Measurements from ENCODE around the gene SEC14L5.
A peak's percentile ranks its signal among the peaks of the same experiment; 100 is the strongest.

The SEC14L5 gene

DNA sequence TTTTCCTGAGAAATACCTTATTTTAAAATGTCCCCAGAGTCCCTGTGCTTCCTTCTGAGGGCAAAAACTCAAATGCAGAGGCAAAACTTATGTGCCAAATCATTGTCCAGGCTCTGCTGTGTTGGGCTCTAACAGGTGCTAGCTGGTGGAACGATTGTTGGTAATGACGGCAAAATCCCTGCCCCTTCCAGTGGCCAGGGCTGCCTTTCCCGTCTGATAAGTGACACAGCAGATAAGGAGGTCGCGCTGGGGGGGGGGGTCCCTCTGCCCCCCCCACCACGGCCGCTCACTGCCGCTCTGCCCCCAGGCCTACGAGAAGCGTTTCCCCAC, 29.1 kb downstream of the SEC14L5 start:
- no peak for DNase-seq (ENCODE audit: low spot score)

DNA sequence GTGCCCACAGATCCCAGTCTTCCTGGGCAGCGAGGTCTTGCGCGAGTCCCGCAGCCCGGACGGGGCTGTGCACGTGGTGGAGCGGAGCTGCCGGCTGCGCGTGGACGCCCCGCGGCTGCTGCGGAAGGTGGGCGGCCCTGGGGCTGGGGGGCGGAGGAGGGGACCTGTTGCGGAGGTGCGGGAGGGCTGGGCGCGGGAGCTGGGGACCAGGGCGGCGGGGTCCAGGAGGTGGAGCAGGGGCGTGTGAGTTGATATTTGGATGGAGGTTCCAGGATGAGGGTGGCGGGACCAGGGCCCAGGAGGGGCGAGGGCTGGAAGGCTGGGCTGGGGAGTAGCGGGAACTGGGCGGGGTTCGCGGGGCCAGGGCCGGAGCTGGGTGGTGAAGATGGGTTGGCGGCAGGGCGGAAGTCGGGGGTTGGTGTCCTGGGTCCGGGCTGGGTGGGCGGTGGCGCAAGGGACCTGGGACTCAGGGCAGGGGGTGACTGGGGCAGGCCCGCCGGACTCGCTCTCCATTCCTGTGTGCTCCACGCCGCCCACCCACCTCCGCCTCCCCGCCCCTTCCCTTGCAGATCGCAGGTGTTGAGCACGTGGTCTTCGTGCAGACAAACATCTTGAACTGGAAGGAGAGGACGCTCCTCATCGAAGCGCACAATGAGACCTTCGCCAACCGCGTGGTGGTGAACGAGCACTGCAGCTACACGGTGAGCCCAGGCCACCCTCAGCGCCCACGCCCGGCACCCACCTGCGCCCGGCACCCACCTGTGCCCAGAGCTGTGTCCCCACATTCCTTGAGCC, 29.6 kb downstream of the SEC14L5 start:
- no peak for DNase-seq (ENCODE audit: low spot score)

DNA sequence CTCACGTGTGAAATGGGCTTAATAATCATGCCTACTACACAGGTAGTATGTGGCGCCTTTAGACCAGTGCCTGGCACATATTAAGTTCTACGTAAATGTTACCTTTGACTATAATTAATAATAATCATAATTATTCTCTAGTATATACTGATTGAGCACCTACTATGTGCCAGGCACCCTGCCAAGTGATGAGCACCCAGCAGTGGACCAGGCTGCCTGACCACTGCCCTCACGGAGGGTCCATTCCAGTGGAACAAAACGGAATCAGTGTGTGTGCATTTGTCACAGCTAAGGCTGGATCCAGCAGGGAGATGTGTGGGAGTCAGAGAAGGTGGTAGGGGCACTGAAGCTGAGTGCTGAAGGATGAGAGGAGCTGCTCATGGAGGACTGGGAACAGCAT, 30.5 kb downstream of the SEC14L5 start:
- no peak for DNase-seq (ENCODE audit: low spot score)

DNA sequence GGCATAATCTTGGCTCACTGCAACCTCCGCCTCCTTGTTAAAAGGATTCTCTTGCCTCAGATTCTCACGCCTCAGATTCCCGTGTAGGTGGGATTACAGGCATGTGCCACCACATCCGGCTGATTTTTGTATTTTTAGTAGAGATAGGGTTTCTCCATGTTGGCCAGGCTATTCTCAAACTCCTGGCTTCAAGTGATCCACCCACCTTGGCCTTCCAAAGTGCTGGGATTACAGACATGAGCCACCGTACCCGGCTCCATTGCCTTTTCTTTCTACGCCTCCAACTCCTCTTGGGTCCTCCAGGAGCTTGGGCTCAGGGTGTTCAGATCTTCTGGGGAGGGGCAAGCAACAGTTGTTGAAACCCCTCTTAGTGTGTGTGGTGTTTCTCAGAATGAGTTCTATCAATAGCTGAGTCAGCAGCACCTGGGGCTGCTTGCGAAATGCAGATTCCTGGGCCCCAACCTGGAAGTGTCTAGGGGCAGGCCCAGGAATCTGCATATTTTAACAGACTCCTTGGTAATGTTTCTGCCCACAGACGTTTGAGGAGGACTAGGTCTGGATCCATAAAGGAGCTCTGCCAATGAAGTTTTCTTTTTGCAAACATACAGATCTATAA, 31.4 kb downstream of the SEC14L5 start:
- no peak for DNase-seq (ENCODE audit: low spot score)

DNA sequence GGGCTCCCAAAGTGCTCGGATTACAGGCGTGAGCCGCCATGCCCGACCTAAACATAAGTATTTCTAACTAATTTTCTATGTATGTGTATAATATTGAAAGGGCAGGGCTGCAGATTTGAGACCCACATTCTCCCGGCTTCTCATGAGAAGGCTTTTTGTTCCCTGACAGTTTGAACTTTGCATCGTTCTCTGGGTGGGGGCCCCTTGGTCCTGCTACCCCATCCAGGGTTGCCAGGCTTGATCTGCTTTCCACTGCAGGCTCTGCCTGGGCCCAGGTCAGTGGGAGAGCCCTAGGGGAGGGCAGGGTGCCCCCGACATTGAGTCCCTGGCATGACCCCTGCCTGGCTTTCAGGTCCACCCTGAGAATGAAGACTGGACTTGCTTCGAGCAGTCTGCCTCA, 32.3 kb downstream of the SEC14L5 start:
- DNase-seq (ENCODE audit: low spot score): no peak

DNA sequence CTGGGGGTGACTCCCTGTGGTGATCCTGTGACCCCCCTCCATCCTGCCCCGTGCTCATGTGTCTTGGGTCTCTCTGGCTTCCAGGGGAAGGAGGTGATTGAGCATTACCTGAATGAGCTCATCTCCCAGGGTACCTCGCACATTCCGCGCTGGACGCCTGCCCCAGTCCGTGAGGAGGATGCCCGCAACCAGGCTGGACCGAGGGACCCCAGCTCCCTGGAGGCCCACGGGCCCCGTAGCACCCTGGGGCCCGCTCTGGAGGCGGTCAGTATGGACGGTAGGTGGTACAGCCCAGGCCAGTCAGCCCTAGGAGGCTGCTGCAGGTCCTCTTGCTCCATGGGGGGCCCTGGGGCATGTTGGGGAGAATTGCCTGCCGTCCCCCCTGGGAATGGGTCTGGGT, 33.6 kb downstream of the SEC14L5 start:
- no peak for DNase-seq (ENCODE audit: low spot score)

DNA sequence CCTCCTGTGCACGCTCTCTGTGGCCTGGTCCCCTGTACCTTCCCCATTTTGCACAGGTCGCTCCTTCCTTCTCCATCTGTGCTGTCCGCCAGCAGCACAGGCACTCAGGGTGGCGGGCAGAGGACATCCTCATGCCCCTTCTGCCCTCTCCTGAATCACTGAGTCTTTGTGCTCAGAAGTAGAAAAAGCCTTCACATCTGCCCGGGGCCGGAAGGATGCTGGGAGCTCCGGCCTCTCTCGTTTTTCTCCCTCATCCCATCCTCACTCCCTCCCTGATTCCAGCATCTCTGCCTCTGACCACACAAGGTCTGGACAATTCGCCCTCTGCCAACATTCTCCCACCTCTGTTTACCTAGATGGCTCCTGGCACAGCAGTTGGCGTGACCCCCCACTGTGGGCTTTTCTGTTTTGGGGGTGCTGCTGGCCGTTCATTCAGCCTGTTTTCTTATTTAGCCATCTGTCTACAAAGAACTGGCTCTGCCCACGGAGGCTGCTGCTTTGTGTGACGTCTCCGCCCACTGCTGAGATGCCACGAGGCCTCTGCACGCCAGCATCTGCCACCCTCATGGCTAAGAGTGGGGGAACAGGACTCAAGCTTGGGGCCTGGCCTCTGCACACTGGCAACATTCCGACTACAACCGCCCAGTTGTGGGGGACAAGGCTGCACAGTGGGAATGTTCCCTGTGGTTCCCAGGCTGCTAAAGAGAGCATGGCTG, 36.7 kb downstream of the SEC14L5 start:
- peak; percentile 81 for DNase-seq (ENCODE audit: low spot score)

DNA sequence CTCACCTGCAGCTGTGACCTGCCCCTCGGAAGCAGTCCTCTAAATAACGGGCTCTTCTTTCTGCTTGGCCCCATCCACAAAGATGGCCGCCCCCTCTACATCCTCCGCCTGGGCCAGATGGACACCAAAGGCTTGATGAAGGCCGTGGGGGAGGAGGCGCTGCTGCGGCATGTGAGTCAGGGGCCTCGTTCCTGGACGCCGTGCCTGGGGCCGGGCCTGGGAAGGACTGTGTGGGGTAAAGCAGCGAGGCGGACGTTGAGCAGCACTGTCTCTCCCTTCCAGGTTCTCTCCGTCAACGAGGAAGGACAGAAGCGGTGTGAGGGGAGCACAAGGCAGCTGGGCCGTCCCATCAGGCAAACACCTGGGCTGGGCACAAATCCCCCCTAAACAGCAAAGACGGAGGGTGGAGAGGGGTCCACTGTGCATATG, 42.5 kb downstream of the SEC14L5 start:
- DNase-seq (ENCODE audit: low spot score): no peak

DNA sequence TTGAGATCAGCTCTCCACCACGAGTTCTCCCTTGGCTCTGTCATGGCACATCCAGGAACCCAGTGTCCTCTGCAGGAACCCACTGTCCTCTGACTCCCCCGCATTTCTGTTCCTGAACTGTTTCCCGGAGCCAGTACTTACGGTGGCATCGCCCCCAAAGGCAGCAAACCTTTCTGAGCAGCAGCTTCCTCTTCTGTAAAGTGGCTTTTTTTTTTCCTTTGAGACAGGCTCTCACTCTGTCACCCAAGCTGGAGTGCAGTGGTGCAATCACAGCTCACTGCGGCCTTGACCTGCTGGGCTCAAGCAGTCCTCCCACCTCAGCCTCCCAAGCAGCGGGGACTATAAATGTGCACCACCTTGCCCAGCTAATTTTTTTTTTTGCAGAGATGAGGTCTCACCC, 43.4 kb downstream of the SEC14L5 start:
- no peak for DNase-seq (ENCODE audit: low spot score)

DNA sequence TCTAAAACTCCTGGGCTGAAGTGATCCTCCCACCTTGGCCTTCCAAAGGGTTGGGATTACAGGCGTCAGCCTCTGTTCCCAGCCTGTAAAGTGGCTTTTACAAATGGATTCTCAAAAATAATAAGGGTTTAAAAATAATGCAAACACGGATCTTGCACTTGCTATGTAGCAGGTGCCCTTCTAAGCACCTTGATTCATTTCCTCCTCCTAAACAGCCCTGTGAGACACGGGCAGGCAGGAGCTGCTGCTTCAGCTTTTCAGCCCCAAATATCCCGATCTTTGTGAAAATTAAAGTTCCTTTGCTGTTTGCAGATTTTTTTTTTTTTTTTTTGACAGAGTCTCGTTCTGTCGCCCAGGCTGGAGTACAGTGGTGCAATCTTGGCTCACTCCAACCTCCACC, 43.9 kb downstream of the SEC14L5 start:
- DNase-seq (ENCODE audit: low spot score): no peak

DNA sequence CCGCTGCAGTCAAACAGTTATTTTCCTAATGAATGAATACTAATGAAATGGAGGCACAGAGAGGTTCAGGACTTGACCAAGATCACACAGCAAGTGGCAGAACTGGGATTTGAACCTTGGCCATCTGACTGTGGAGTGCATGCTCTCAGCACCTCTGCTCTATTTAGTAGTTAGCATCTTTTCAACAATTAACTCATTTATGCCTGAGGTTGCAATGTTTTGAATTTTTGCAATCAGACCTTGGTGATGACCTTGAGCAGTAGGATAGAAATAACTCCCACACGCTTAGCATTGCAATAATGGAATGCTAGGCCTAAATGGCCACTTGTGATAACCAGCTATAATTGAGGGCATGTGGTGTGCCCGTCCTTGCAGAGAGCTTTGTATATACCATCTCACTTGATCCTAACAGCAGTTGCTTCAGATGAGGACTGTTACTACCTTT, 44.6 kb downstream of the SEC14L5 start:
- no peak for DNase-seq (ENCODE audit: low spot score)

DNA sequence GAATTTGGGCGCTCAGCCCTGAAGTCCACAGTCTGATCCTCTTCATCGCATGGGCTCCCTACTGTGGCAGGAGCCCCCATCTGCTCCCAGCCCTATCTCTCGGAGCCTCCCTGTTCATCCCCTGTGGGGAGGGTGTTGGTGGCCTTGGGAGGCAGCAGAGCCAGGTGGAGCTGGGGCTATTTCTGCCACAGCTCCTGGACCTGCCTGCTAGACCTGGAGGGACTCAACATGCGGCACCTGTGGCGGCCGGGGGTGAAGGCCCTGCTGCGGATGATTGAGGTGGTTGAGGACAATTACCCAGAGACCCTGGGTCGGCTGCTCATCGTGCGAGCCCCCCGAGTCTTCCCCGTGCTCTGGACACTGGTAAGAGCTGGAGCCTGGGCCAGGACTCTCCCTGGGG, 45.1 kb downstream of the SEC14L5 start:
- no peak for DNase-seq (ENCODE audit: low spot score)

DNA sequence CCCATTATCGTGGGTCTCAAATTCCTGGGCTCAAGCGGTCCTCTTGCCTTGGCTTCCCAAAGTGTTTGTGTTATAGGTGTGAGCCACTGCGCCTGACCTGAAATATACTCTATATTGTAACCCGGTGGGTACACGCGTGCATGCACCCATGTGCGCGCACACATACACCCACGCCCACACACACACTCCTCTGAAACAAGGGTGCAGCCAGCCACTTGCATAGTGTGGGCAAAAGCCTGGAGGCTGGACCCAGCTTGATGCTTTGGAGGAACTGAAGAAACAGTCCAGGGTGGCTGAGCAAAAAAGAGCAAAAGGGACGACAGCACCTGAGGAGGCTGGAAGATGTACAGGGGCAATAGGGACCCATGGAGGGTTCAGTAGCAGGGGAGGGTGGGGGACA, 45.7 kb downstream of the SEC14L5 start:
- no peak for DNase-seq (ENCODE audit: low spot score)

DNA sequence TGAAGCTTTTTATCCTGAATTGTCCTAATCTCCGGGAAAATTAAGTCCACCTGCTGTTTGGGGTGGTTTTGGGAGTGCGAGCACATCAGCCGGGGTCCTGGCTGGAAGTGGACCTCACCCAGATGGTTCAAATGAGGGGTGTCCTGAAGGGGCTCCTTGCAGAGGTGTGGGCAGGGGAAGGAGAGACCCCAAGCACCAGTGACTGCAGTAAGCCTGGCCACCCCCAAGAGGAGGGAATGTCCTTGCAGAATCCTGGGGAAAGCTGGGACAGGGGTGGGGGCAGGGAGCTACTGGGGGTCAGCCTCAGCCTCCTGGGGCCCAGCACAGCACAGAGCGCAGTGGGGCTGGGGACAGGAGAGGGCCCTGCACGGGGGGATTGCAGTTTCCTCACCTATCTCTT, 46.2 kb downstream of the SEC14L5 start:
- no peak for DNase-seq (ENCODE audit: low spot score)

DNA sequence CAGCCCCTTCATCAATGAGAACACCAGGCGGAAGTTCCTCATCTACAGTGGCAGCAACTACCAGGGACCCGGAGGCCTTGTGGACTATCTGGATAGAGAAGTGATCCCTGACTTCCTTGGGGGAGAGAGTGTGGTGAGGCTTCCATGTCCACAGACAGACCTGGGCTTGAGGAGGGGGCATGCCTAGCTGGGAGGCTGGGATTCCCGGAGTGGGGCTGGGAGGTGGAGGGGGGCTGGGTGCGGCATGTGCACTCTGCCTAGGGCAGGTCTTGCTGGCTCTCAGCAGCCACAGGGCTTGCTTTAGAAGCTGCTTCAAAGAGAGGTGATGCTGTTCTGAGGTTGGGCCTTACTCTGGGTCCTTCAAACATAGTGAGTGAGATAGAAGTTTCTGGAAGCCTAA, 47.8 kb downstream of the SEC14L5 start:
- no peak for DNase-seq (ENCODE audit: low spot score)

DNA sequence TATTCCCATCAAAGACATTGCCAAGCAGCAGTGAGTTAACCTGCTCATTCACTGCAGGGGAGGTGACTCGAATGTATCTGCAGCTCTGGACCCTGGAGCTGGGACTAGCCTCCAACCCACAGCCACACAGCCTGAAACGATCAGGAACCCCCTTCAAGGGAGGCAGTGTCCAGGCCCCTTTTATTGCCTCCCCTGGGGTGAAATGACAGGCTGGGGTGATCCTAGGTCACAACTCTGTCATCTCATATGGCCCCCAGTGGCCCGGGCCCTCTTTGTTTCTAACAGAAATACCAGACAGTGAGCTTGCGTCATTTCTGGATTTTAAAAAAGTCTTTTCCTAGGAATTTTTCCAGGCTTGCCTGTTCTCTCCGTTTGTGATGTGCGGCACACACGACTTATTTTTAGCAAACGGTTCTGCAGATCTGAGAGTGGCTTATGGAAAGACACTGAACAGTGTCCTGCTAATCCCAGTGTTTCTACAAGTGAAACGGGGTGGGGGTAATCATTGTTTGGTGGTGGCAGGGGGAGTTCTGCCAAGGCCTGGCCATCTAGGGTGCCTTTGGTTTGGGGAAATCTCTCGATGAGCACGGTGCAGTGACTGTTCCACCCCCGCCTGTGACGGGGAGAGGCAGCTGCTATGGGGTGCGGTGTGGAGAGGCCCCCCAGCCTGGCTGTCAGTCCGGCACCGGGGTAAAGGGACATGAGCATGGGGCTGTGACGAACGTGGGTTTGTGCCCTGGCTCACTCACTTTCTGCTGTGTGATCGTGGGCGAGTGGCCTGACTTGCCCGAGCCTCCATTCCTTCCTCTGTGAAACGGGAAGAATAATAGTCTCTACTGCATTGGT, 48.4 kb downstream of the SEC14L5 start:
- no peak for DNase-seq (ENCODE audit: low spot score)

DNA sequence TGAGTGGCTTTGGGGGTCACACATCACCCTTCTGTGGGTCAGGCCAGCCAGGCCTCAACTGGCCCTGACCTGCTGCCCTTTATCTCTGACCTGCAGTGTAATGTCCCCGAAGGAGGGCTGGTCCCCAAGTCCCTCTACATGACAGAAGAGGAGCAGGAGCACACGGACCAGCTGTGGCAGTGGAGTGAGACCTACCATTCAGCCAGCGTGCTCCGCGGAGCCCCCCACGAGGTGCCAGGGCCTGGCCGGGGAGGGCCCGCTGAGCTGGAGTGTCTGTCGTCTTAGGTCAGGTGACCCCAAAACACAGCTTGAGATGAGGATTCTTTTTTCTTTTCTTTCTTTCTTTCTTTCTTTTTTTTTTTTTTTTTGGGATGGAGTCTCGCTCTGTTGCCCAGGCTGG, 49.1 kb downstream of the SEC14L5 start:
- no peak for DNase-seq (ENCODE audit: low spot score)

DNA sequence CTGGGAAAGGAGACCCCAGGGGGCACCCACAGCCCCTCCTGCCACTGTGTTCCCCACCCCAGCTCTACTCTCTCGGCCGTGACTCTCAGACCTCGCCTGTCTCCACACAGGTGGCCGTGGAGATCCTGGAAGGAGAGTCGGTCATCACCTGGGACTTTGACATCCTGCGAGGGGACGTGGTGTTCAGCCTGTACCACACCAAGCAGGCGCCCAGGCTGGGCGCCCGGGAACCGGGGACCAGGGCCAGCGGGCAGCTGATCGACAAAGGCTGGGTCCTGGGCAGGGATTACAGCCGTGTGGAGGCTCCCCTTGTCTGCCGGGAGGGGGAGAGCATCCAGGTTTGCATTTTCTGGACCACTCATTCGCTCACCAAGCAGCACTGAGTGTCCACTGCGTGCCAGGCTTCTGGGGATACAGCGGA, 50.2 kb downstream of the SEC14L5 start:
- no peak for DNase-seq (ENCODE audit: low spot score)

DNA sequence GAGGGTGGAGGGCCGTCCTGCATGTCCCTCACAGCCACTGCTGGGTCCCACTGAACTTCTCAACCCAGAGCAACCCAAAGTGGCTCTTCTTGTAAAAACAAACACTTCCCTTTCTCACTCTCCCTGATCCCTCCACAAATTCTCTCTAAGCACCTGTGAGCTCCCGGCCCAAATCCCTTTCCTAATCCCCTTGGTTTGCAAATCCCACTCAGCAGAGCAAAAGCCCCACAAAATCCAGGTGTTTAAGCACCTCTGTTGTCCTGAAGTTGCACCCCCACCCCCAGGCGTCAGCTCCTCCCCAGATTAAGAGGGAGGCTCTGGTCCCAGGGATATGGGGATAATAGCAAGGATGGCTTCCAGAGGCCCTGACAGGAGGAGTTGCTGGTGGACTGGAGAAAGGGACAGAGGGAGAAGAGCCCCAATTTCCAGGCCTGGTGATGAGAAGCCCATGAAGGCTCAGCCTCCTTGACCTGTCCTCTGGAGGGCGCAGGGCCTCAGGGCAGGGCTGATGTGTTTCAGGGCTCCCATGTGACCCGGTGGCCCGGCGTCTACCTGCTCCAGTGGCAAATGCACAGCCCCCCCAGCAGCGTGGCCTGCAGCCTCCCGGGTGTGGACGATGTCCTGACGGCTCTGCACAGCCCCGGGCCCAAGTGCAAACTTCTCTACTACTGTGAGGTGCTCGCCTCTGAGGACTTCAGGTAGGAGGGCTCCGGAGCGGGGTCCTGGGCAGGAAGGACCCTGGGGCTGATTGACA, 52.6 kb downstream of the SEC14L5 start:
- no peak for DNase-seq (ENCODE audit: low spot score)

DNA sequence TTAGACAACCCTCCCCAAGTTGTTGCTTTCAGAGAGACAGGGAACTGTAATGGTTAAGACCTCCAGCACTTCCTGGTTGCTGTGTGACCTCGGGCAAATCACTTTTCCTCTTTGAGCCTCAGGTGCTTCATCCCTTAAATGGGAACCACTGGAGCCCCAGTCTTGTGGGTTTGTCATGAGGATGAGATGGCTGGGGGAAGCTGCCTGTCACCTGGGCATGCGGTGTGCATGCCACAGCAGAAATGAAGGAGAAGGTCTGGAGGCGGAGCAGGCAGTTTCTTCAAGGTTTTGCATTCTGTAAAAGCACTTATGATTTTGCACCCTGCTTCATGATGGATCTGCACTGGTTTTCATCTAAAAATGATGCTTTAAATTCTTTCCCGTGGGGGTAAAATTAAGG, 53.5 kb downstream of the SEC14L5 start:
- DNase-seq (ENCODE audit: low spot score): no peak

DNA sequence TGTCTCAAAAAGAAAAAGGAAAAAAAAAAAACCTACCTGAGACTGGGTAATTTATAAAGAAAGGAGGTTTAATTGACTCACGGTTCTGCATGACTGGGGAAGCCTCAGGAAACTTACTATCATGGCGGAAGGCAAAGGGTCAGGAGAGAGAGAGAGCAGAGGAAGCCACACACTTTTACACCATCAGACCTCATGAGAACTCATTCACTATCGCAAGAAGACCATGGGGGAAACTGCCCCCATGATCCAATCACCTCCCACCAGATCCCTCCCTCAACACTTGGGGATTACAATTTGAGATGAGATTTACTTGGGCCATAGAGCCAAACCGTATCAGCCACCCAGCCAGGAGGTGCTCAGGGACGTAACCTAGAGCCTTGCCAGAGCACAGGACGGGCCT, 54.8 kb downstream of the SEC14L5 start:
- DNase-seq (ENCODE audit: low spot score): no peak

DNA sequence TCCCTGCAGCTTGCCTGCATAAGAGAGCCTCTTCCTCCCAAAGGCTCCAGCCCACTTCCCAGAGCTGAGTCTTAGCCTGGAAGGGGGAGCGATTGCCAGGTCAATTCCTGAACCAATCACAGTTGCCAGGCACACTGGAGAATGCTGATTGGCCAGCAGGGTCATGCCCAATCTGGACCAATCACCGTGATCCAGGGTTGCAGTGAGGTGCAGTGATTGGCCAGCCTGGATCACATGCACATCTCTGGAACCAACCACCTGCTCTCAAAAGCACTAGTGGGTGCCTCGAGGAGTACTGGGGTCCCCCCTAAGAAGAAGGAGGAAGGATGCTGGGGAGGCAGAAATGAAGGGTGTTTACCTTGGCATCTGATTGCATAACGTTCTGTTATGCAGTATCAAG, 57.2 kb downstream of the SEC14L5 start:
- DNase-seq (ENCODE audit: low spot score): no peak
